OCI-LY7 (cell line): ENCODE data around the gene C4BPA. TPM values are rescaled to one million over a fixed set of nuclear protein-coding genes. Genes with fewer than 3 reads are reported as not detected.

ENCODE experiments used
- BruUV-seq: library from RNA; stranded (reverse); fragments of 400-500 nt; replicated peaks from 2 replicates; lab custom pipeline; 2021; lab: Mats Ljungman, UMichigan
- CTCF ChIA-PET: fragments of 300-600 bp; sonication (Branson Sonifier 250); formaldehyde crosslinking; loops from one replicate; lab custom pipeline; 2022; ENCODE audit warnings: antibody characterized with exemption; ENCODE audit not compliant: unreplicated experiment; lab: Charles Lee
- POLR2A ChIA-PET: fragments of 300-600 bp; sonication (Branson Sonifier 250); formaldehyde crosslinking; loops from one replicate; lab custom pipeline; 2022; ENCODE audit warnings: antibody characterized with exemption; lab: Charles Lee
- DNase-seq: peaks from one replicate; pipeline ENCODE4 v3.0.0-alpha.2; 2015; ENCODE audit warnings: low spot score
- H2AFZ ChIP-seq: fragments of 200-600 bp; sonication (generic), shearing (Covaris generic); 2 replicates; pipeline ENCODE4 v1.6.1; 2014; ENCODE audit warnings: mild to moderate bottlenecking, antibody characterized with exemption, low read length, moderate library complexity
- H3K27ac ChIP-seq: fragments of 200-600 bp; sonication (generic); 2 replicates; pipeline ENCODE4 v1.5.1; 2014; ENCODE audit warnings: mixed run types, low read depth, mild to moderate bottlenecking, moderate library complexity, low read length, inconsistent platforms; ENCODE audit not compliant: poor library complexity, severe bottlenecking
- H3K36me3 ChIP-seq: fragments of 200-600 bp; sonication (generic); 2 replicates; pipeline ENCODE4 v1.6.1; 2014; ENCODE audit warnings: mild to moderate bottlenecking, antibody characterized with exemption, low read length, moderate library complexity, mixed read lengths; ENCODE audit not compliant: insufficient read depth
- H3K4me1 ChIP-seq: fragments of 200-600 bp; sonication (generic); 2 replicates; pipeline ENCODE4 v1.5.1; 2014; ENCODE audit warnings: mild to moderate bottlenecking, low read length; ENCODE audit not compliant: insufficient read depth, poor library complexity, severe bottlenecking
- H3K4me2 ChIP-seq: fragments of 200-600 bp; sonication (generic); 2 replicates; pipeline ENCODE4 v1.6.1; 2014; ENCODE audit warnings: mild to moderate bottlenecking, low read length
- H3K4me3 ChIP-seq: fragments of 200-600 bp; sonication (generic); 2 replicates; pipeline ENCODE4 v1.5.1; 2014; ENCODE audit warnings: mild to moderate bottlenecking, low read depth, low read length; ENCODE audit not compliant: poor library complexity, severe bottlenecking
- H3K79me2 ChIP-seq: fragments of 200-600 bp; sonication (generic); 2 replicates; pipeline ENCODE4 v1.6.1; 2016; ENCODE audit warnings: low read depth, mild to moderate bottlenecking, low read length, moderate library complexity, mixed read lengths; ENCODE audit not compliant: insufficient read depth
- H3K9me2 ChIP-seq: fragments of 200-600 bp; sonication (generic); 2 replicates; pipeline ENCODE4 v1.6.1; 2016; ENCODE audit warnings: mild to moderate bottlenecking, low read length, mixed read lengths; ENCODE audit not compliant: insufficient read depth
- H3K9me3 ChIP-seq: fragments of 200-600 bp; sonication (generic); 2 replicates; pipeline ENCODE4 v1.6.1; 2014; ENCODE audit warnings: mild to moderate bottlenecking, mixed run types, low read length, mixed read lengths
- H4K20me1 ChIP-seq: fragments of 200-600 bp; sonication (generic); 2 replicates; pipeline ENCODE4 v1.6.1; 2014; ENCODE audit warnings: mild to moderate bottlenecking, antibody characterized with exemption, low read length, moderate library complexity, mixed read lengths; ENCODE audit not compliant: insufficient read depth
- CTCF ChIP-seq: fragments of 200-600 bp; sonication (generic); conservative IDR thresholded peaks from 2 replicates; pipeline ENCODE4 v1.5.1; 2014; ENCODE audit warnings: mild to moderate bottlenecking, antibody characterized with exemption, low read length, moderate library complexity, mixed read lengths
- EZH2phosphoT487 ChIP-seq: fragments of 200-600 bp; sonication (generic); IDR thresholded peaks from 2 replicates; pipeline ENCODE4 v1.6.1; 2018; ENCODE audit warnings: low read depth, borderline replicate concordance, mild to moderate bottlenecking, mixed run types, antibody characterized with exemption, low read length, moderate library complexity, mixed read lengths
- intact Hi-C: fragments of 100-400 bp; cut with micrococcal nuclease; formaldehyde crosslinking; loops from one replicate; pipeline ENCODE4 v1.10.0; 2022; ENCODE audit not compliant: unreplicated experiment
- total RNA-seq, 2 experiments: library from RNA; depleted of rRNA in 1 of 2; stranded (reverse); fragments of >200 nt in 1 of 2; shearing (Covaris generic) in 1 of 2; gene quantifications; 2 replicates each; pipeline ENCODE4 v1.2.3, GENCODE V29; 2014 to 2022

Gene C4BPA
- total RNA-seq, 2 experiments from 2014 or later: not detected

- Histone ChIP-seq H2AFZ (no peak overlapping the region), H4K20me1 (no peaks in the 10 kb centered on the region), H3K79me2 (no peaks in the 10 kb centered on the region), H3K4me3 (no peak overlapping the region), H3K9me2 (no peaks in the 10 kb centered on the region), H3K4me2 (no peak overlapping the region), H3K27ac (no peak overlapping the region), H3K9me3 (no peaks in the 10 kb centered on the region), H3K36me3 (no peaks in the 10 kb centered on the region), H3K4me1 (no peaks in the 10 kb centered on the region)
- TF ChIP-seq EZH2phosphoT487 (no peak), CTCF (no peak)
- BruUV-seq: no TSS peak
- ChIA-PET POLR2A (interaction anchor here (0.6 to 0.7 kb wide), 2 partner anchors 229 to 311 kb away, joined by 3 to 4 read pairs; no protein-coding TSS in a partner anchor), CTCF (no interaction called here)
- DNase-seq: no peak
- intact Hi-C loops: no loop called here
These were observed 25.0 kb downstream of the C4BPA start for GRCh38 chr1:207129053-207129452.

- no TSS peak for BruUV-seq
- no peak overlapping the region for H2AFZ ChIP-seq
- ChIA-PET CTCF (no interaction called here), POLR2A (interaction anchor here (0.6 kb wide), 1 partner anchor 54 kb away, joined by 3 read pairs; no protein-coding TSS in a partner anchor)
- intact Hi-C loops: no loop called here
- H4K20me1 ChIP-seq: no peaks in the 10 kb centered on the region
- no peak for DNase-seq
- no peaks in the 10 kb centered on the region for H3K36me3 ChIP-seq
- no peaks in the 10 kb centered on the region for H3K4me1 ChIP-seq
- no peaks in the 10 kb centered on the region for H3K79me2 ChIP-seq
- TF ChIP-seq CTCF (no peak), EZH2phosphoT487 (no peak)
- H3K9me3 ChIP-seq: no peaks in the 10 kb centered on the region
- H3K9me2 ChIP-seq: no peaks in the 10 kb centered on the region
- no peak overlapping the region for H3K4me3 ChIP-seq
- no peak overlapping the region for H3K27ac ChIP-seq
- H3K4me2 ChIP-seq: no peak overlapping the region
These were observed 26.4 kb downstream of the C4BPA start for GRCh38 chr1:207130252-207131036.

GRCh38 chr1:207131163-207131562, 27.1 kb downstream of the C4BPA start:
- intact Hi-C loops: no loop called here
- no peaks in the 10 kb centered on the region for H3K79me2 ChIP-seq
- TF ChIP-seq CTCF: no peak
- no peak for TF ChIP-seq EZH2phosphoT487
- no peaks in the 10 kb centered on the region for H4K20me1 ChIP-seq
- H3K4me2 ChIP-seq: no peak overlapping the region
- H3K4me3 ChIP-seq: no peak overlapping the region
- no peak overlapping the region for H3K27ac ChIP-seq
- H3K9me2 ChIP-seq: no peaks in the 10 kb centered on the region
- H3K4me1 ChIP-seq: no peaks in the 10 kb centered on the region
- DNase-seq: no peak
- ChIA-PET CTCF (no interaction called here), POLR2A (no interaction called here)
- no peaks in the 10 kb centered on the region for H3K9me3 ChIP-seq
- no peak overlapping the region for H2AFZ ChIP-seq
- BruUV-seq: no TSS peak
- H3K36me3 ChIP-seq: no peaks in the 10 kb centered on the region
